ENCODE results near the gene SOST.

The SOST gene

DNA sequence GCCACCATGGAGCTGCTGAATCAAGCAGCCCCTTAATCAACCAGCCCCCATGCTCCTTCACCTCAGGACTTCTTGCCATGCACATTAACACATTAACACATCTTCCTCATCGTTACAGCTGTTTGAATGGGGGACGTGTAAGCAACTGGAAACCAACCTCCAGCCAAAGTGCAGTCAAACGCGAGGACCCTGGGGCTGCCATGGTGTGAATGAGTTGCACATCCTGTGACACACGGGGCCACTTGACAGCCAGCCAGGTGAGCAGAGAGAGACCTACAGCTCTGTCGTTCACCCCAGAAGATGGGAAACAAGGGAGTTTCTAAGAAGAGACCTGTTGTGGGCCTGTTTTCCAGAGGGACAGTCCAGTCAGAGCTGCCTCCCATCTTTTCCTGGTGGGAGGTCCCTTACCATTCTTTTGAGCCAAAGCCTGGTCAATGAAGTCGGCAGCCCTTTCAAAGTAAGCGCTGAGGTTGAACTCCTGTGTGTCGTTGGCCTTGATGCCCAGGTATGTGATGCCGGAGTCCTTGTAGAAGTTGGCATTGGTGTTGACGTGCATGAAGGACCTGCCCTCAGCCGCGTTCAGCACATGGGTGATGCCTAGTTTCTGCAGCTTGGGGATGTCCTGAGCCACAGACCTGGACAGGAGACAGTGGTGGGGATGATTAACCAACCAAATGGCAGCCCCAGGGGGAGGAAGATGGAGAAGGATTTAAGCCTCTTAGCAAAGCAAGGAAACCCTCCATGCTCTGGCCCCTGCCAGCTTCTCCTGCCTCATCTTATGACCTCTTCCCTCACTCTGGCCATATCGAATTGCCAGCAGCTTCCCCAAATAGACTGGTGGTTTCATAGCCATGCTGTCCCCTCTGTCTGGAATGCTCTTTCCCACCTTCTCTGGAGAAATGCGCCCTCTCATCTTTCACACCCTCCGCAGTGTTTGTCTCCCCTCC lies 16.0 kb upstream of the SOST start:
- DNase-seq, result no peak

DNA sequence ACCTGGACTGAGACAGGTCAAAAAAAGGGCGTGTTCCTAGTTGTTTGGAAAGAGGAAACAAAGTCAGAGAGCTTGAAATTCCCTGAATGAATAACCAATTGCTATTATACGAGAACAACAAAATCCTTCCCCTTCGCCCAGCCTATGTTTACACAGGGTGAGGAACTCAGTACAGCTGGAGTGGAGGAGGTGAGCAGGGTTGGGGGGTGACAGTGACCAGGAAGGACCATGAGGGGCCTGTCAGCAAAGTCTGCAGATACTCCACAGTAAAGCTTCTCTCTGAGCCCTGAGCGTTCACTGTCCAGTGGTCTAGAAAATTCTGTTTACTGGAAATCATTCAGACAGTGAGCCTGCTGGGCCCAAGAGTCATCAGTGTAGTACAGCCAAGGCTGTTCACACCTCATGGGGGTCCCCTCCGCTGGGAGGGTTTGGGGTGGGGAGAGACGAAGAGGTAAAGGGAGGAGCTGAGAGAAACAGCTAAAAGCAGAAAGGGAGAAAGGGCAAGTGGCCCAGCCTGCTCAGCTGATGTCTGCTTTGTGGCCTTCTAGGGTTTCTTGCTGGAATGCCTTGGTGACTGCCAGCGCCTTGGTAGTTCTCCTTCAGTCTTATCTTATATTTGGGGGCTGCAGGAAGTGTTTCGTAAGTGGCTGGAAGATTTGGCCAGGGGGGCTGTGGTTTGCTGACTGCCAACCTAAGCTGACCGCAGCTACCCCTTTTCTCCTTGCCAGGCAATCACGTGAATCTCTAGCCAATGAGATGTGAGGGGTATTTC lies 14.5 kb upstream of the SOST start:
- DNase-seq, result peak; percentile 97

- no peak for DNase-seq
Measured at GRCh38 chr17:43771463-43771862, 12.9 kb upstream of the SOST start.

DNA sequence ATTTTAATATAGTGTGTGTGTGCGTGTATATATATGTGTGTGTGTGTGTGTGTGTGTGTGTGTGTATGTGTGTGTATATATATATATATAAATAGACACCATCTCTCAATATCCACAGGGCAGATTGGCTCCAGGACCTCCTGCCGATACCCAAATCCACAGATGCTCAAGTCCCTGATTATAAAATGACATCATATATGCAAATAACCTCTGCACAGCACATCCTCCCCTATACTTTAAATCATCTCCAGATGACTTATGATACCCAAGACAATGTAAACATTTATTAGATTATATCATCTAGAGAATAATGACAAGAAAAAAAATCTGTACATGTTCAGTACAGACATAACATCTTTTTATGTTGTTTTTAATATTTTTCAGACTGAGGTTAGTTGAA lies 12.4 kb upstream of the SOST start:
- DNase-seq, result no peak

DNA sequence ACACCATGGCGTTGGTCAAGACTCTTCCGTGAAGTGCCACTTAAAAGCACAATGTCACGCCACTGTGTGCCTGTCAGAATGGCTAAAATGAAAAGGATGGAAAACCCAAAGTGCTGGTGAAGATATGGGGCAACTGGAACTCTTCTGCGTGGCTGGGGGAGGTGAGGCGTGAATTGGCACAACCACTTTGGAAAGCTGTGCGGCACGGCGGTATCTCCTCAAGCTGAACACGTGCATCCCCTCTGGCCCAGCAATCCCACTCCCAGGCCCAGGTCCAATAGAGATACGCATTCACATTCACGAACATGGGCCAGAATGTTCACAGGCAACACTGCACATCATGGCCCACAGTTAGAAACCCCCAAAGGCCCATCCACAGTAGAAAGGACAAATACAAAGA lies 11.3 kb upstream of the SOST start:
- no peak for DNase-seq

GRCh38 chr17:43769426-43769825 lies 10.8 kb upstream of the SOST start:
- no peak for DNase-seq

DNA sequence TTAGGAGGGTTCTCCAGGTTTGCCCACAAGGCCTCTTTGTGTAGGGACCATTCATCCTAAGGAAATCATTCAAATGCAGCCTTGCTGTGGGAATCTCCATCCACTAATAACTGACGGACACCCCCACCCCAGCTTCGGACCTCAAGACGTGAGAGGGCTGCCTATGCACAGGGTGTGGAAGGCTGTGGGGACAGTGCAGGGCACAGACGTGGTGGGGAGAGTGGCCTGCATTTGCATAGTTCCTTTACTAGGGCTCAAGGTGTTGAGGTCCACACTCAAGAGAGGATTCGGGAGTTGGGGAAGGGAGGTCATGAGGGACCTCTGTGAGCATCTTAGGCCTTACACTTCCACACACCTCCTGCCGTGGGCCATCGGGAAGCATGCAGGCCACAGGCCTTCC lies 10.4 kb upstream of the SOST start:
- no peak for DNase-seq

DNA sequence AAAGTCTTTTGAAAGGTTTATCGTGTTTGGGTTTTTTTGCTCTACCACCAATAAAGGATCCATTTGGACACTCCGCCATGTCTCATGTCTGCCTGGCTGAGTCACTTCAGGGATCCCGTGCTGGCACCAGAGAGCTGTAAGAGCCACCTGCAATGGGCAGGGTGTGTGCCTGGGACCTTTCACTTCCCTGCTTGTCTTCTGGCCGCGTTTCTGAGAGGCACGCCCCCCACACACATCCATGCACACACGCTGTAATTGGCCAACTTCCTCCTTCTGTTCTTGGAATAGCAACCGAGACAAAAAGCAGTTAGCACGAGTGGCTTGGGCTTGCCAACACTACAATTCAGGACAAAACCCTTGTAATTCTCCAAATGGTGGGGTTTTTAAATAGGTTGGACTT lies 9.8 kb upstream of the SOST start:
- peak; percentile 91 for DNase-seq

DNA sequence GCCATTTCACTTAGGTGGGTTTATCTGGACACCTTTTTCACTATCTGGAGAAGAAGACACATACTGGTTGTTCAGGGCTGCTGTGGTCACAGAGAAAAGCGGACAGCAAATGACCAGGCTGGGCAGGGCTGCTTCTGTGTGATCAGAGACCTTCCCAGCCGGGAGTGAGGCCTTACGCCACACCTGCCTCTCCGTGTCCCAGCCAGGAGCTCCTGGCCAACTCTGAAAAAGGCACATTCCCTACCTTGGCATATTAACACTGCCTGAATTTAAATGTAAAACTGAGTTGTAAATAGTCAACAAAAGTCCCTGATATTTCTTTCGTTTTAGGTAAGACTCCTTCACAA lies 9.1 kb upstream of the SOST start:
- DNase-seq, result no peak

DNA sequence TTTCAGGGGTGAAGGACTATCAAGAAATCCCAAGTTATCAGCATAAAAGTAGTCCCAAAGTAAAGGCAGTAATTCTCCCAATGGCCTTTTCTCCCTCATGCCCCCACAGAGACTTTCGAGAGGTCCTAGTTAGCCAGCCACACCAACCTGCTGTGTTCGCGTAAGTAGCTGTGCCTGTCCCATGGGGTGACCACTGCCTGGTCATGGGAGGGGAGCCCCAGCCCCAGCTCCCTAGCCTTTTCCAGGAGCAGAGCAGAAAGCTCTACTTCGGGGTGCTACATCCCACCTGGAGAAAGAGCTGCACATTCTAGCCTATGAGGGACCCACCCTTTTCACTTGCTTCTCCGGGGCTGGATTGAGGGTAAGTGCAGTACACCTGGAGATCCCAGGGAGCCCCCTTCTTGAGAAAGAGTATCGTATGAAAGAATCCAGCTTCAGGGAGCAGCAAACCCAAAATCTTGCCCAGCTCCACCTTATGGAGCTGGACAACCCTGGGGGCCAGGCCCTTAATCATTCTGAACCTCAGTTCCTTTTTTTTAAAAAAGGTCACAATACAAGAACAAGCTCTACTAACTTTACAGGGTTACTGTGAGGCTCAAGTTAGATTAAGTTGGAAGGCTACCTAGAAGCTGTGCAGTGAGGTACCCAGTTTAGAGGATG lies 8.6 kb upstream of the SOST start:
- DNase-seq, result no peak

GRCh38 chr17:43766413-43767052 lies 7.9 kb upstream of the SOST start:
- peak; percentile 53 for DNase-seq

DNA sequence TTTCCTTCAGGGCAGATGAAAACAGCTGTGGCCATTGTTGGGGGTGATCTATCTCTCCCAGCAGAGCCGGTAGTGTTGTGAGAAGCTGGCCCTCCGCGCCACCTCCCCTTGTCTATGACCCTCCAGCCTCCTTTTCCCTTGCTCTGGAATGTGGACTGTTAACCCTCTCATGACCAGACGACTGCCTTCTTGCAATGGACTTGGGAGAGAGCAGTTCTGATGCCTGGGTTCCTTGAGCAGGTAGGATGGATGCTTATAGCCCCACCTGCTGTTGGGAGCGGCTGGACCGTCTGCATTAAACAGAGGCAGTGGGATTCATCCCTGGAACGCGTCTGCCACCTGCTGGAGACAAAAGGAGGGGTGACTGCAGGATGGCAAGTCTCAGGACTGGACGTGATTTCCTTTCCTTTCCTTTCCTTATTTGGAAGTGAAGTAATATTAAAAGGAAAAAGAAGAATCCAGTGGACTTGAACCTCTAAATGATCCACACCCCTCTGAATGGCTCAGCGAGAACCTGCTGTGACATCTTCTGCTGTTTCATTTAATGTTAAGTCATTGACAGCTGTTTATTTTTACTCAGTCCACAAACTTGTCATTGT lies 1.8 kb upstream of the SOST start:
- peak; percentile 93 for DNase-seq

DNA sequence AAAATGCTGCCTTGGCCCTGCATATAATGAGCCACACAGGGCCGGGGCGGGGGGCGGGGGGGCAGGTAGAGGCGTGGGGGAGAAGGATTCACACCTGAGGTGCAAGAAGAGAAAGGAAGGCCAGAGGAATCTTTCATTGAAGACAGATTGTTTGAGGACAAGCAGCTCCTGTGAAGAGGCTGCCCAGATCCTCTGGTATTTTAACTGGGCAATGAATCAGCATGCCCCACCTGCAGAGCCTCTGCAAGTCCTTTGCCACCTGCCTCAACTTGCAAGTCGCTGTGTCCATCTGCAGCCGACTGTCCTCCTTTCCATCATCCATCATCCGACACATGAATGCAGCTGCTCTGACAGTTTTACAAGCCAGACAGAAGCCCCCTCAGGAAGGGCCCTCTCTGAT lies 1.2 kb upstream of the SOST start:
- DNase-seq, result no peak

GRCh38 chr17:43758086-43758485 lies 505 bp downstream of the SOST start:
- no peak for DNase-seq

DNA sequence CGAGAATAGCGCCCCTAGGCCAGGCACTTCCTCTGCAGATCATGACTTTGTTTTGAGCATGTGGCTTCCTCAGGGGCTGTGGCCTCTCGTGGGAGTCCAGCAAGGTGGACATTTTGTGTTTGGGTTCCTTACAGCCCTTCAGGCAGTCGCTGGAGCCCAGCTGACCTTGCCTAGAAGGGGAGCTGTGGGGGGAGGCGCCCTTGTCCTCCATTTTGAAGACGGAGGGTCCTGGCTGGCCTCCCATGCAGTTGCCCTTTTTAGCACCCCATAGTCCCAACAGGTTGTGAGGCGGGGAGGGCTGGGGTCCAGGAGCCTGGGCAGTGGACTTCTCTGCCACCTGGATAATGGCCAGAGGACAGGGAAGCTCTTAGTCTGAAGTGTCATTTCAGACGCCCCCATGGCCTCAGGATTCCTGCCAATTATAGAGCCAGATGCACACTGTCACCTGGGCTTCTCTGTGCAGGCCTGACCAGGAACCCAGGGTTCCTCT lies 1.4 kb downstream of the SOST start:
- DNase-seq, result no peak

DNA sequence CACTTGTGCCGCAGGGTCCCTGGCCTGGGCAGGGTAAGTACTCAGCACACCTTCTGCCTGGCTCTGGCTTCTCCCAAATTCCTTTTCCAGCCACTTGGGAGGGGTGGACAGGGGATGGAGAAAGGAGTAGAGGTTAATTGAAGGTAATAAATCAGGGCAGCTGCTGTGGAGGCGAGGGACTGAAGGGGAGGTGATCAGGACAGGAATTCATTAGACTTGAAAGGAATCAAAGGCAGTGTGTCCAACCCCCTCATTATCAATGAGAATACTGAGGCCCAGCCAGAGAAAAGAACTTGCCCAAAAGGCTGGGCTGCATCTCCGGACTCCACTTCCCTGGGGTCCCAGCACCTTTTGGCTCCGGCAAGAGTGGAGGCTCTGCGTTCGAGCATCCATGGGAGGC lies 2.4 kb downstream of the SOST start:
- no peak for DNase-seq

DNA sequence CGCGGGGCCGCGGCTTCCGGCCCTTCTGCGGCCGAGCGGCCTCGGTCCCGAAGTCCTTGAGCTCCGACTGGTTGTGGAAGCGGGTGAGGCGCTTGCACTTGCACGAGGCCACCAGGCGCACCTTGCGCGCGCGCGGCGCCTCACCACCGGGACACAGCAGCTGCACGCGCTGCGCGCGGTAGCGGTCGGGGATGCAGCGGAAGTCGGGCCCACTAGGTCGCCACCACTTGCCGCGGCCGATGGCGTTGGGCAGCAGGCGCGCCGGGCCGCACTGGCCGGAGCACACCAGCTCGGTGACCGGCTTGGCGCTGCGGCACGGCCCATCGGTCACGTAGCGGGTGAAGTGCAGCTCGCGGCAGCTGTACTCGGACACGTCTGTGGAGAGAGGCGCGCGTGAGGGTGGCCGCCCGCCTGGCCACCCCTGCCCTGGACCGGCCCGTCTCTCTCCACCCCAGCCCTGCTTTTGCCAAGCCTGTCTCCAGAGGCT lies 3.2 kb downstream of the SOST start:
- no peak for DNase-seq

DNA sequence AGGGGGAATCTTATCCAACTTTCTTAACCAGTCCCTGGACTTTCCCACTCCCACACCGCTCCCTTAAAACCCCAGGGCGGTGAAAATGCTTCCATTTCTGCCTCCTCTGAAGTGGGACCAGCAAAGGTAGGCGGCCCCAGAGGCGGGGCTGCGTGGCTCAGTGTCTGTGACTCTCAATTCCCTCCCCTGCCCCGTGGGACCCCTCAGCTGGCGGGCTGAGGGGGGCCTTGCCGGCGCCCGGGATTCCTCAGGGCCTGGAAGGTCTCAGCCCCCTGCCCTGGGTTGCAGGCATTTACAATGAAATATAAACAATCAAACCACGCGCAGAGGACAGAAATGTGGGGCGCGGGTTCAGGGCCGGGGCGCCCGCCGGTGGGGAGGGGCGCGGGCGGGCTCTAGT lies 3.6 kb downstream of the SOST start:
- no peak for DNase-seq

GRCh38 chr17:43753493-43754129 lies 5.0 kb downstream of the SOST start:
- peak; percentile 60 for DNase-seq

DNA sequence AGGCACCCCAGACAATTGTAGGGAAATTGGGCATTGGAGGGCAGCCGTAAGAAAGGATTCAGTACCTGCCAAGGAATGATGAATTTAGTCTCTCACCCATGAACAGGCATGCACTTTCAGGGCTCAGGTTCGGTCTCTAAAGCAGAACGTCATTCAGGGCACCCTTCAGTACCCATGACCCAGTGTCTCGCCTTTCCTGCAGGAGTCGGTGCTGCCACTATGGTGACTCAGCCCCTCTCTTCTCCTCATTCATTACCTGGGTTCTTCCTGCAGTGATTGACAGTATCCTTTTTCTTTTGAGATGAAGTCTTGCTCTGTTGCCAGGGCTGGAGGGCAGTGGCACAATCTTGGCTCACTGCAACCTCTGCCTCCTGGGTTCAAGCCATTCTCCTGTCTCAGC lies 8.4 kb downstream of the SOST start:
- no peak for DNase-seq

- no peak for DNase-seq
Measured at GRCh38 chr17:43745541-43745940, 13.1 kb downstream of the SOST start.

DNA sequence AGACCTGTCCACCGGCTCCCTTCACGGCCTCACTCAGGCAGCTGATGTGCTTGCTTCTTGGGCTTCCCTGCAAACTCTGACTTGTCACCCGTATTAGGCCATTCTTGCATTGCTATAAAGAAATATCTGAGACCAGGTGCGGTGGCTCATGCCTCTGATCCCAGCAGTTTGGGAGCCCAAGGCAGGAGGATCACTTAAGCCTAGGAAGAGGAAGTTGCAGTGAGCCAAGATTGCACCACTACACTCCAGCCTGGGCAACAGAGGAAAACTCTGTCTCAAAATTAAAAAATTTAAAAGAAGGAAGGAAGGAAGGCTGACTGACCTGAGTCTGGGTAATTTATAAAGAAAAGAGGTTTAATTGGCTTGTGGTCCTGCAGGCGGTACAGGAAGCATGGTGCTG lies 17.0 kb downstream of the SOST start:
- no peak for DNase-seq
